GM12865 (cell line): ENCODE results near the gene STPG2.

Experiments
- DNase-seq: peaks from one replicate; pipeline ENCODE4 v3.0.0; 2010; ENCODE audit warnings: low read depth
- H3K4me3 ChIP-seq: 2 replicates; pipeline ENCODE4 v1.5.1; 2011; ENCODE audit warnings: mild to moderate bottlenecking, low read depth, low read length, control low read depth
- CTCF ChIP-seq: IDR thresholded peaks from 2 replicates; pipeline ENCODE4 v1.5.1; 2011; ENCODE audit warnings: low read length, control low read depth, low read depth, inconsistent platforms; ENCODE audit not compliant: insufficient read depth; ENCODE audit errors: missing control alignments

The STPG2 gene

GRCh38 chr4:97851115-97851514 is 292.2 kb downstream of the STPG2 start:
- no peak for DNase-seq
- H3K4me3 ChIP-seq = no peak overlapping the region
- no peak for TF ChIP-seq CTCF

- TF ChIP-seq CTCF = no peak
- no peak overlapping the region for H3K4me3 ChIP-seq
- DNase-seq = no peak
Measured at GRCh38 chr4:97845758-97846157, 297.5 kb downstream of the STPG2 start.

- DNase-seq = no peak
- no peak for TF ChIP-seq CTCF
Measured at GRCh38 chr4:97841512-97841911, 301.8 kb downstream of the STPG2 start.

GRCh38 chr4:97836662-97837061 is 306.6 kb downstream of the STPG2 start:
- TF ChIP-seq CTCF = no peak
- no peak overlapping the region for H3K4me3 ChIP-seq
- DNase-seq = no peak

More at GRCh38 chr4:97841512-97841911, 301.8 kb downstream of the STPG2 start:
- H3K4me3 ChIP-seq = no peak overlapping the region

- H3K4me3 ChIP-seq = no peak overlapping the region
- no peak for DNase-seq
- no peak for TF ChIP-seq CTCF
Measured at GRCh38 chr4:97828646-97829045, 314.6 kb downstream of the STPG2 start.

GRCh38 chr4:97819294-97819693 is 324.0 kb downstream of the STPG2 start:
- H3K4me3 ChIP-seq = no peak overlapping the region
- no peak for DNase-seq
- no peak for TF ChIP-seq CTCF

- TF ChIP-seq CTCF = no peak
- no peak overlapping the region for H3K4me3 ChIP-seq
- DNase-seq = no peak
Measured at GRCh38 chr4:97812768-97813167, 330.5 kb downstream of the STPG2 start.
